Keratinocyte (primary cell): ENCODE data around the gene PCSK2. TPM values are rescaled to one million over a fixed set of nuclear protein-coding genes. Genes with fewer than 3 reads are reported as not detected.

ENCODE experiments used
- DNase-seq: peaks from one replicate; pipeline ENCODE4 v3.0.0-alpha.2; 2011; ENCODE audit warnings: low read depth, missing footprints, low spot score
- FAIRE-seq: peaks from 2 replicates; lab custom pipeline; 2011; peaks lifted over from hg19 to GRCh38; lab: Jason Lieb, UNC
- H2AFZ ChIP-seq: 2 replicates; pipeline ENCODE4 v1.6.0; 2012; ENCODE audit warnings: low read length, control low read depth, inconsistent platforms; ENCODE audit not compliant: control insufficient read depth
- H3K27ac ChIP-seq: 2 replicates; pipeline ENCODE4 v1.5.1; 2011; ENCODE audit warnings: low read length; ENCODE audit not compliant: control insufficient read depth, insufficient read depth
- H3K27me3 ChIP-seq: 3 replicates; pipeline ENCODE4 v1.6.0; 2011; ENCODE audit warnings: low read length; ENCODE audit not compliant: control insufficient read depth, insufficient read depth; ENCODE audit errors: extremely low read depth
- H3K36me3 ChIP-seq, 2 experiments: 2 replicates in 1 of 2; 3 replicates in 1 of 2; pipeline ENCODE4 v1.5.1; 2011; ENCODE audit warnings: low read length in 2 of 2, mild to moderate bottlenecking in 1 of 2; ENCODE audit not compliant: control insufficient read depth in 2 of 2, insufficient read depth in 2 of 2; ENCODE audit errors: extremely low read depth in 1 of 2
- H3K4me1 ChIP-seq: 3 replicates; pipeline ENCODE4 v1.5.1; 2011; ENCODE audit warnings: low read length; ENCODE audit not compliant: control insufficient read depth, insufficient read depth; ENCODE audit errors: extremely low read depth
- H3K4me2 ChIP-seq: 3 replicates; pipeline ENCODE4 v1.6.0; 2011; ENCODE audit warnings: low read depth, low read length; ENCODE audit not compliant: control insufficient read depth, insufficient read depth; ENCODE audit errors: extremely low read depth
- H3K4me3 ChIP-seq, 3 experiments: fragments of 200-600 bp in 1 of 3; sonication (generic) in 1 of 3; 2 replicates in 2 of 3; 3 replicates in 1 of 3; pipeline ENCODE4 v1.5.1; 2011 to 2016; ENCODE audit warnings: low read length in 3 of 3, mild to moderate bottlenecking in 3 of 3, control low read depth in 2 of 3, inconsistent platforms in 1 of 3, low read depth in 1 of 3, mixed read lengths in 1 of 3, mixed run types in 1 of 3, moderate library complexity in 1 of 3; ENCODE audit not compliant: control insufficient read depth in 2 of 3, insufficient read depth in 2 of 3; ENCODE audit errors: extremely low read depth in 1 of 3
- H3K79me2 ChIP-seq: 2 replicates; pipeline ENCODE4 v1.6.0; 2012; ENCODE audit warnings: low read length; ENCODE audit not compliant: control insufficient read depth, insufficient read depth
- H3K9ac ChIP-seq: 3 replicates; pipeline ENCODE4 v1.6.0; 2011; ENCODE audit warnings: low read length; ENCODE audit not compliant: control insufficient read depth, insufficient read depth; ENCODE audit errors: extremely low read depth
- H3K9me1 ChIP-seq: 3 replicates; pipeline ENCODE4 v1.6.0; 2011; ENCODE audit warnings: low read length; ENCODE audit not compliant: control insufficient read depth, insufficient read depth; ENCODE audit errors: extremely low read depth
- H3K9me3 ChIP-seq: 2 replicates; pipeline ENCODE4 v1.5.1; 2012; ENCODE audit warnings: low read depth, low read length; ENCODE audit not compliant: control insufficient read depth
- H4K20me1 ChIP-seq: 3 replicates; pipeline ENCODE4 v1.6.0; 2011; ENCODE audit warnings: low read length; ENCODE audit not compliant: control insufficient read depth, insufficient read depth; ENCODE audit errors: extremely low read depth
- EZH2 ChIP-seq: IDR thresholded peaks from one replicate; pipeline ENCODE4 v1.6.1; 2012; ENCODE audit warnings: inconsistent platforms, mild to moderate bottlenecking, low read length, moderate library complexity
- dilution Hi-C: fragments of 300-500 bp; cut with MboI; formaldehyde crosslinking; loops from one replicate; pipeline ENCODE4 v1.7.0; 2020; ENCODE audit warnings: low sequenced_read_pairs; ENCODE audit not compliant: extremely low pct_ligation_motif_present
- polyA plus RNA-seq, 5 experiments: library from polyadenylated mRNA; depleted of rRNA in 3 of 5; stranded (reverse) in 3 of 5; stranded (forward) in 1 of 5; unstranded in 1 of 5; fragments of >200 nt; gene quantifications; 1 replicate in 1 of 5; 2 replicates in 3 of 5; 3 replicates in 1 of 5; pipeline versions ENCODE4 v1.2.1 to v1.2.3, GENCODE V29; 2011 to 2012; ENCODE audit warnings: missing spikeins in 2 of 5, low read depth in 1 of 5, low replicate concordance in 1 of 5
- TF ChIP-seq, protein P1 (sequence below), 3 experiments: IDR thresholded peaks in 1 of 3; conservative IDR thresholded peaks in 1 of 3; optimal IDR thresholded peaks in 1 of 3; 2 replicates in 2 of 3; 3 replicates in 1 of 3; pipeline versions ENCODE3 to v1.5.1; 2011; ENCODE audit warnings: low read length in 3 of 3, mild to moderate bottlenecking in 3 of 3, moderate library complexity in 2 of 3, control low read depth in 1 of 3, inconsistent platforms in 1 of 3; ENCODE audit not compliant: insufficient read depth in 2 of 3; ENCODE audit errors: extremely low read depth in 1 of 3

Gene PCSK2
- polyA plus RNA-seq, 1 donor (not counting 4 experiments of a cell fraction or from before 2014, with no cell fraction given): not detected

DNA sequence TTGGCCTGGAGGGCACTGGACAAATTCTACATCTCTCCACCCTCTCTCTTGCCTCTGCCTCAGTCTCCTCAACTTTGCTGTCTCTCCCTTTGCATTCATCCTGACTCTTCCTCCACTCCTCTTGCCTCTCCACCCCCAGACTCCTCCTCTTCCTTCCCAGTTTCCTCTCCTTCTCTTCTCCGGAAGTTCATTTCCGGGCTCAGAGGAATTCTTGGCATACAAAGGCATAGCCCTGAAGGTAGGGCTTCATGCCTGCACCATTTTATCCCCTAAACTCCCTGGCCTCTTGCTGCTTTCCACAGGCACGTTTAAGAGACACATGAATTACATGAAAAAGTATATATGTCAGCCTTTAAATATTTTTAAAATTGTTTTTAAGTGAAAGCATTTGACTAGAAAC is 293.7 kb downstream of the PCSK2 start:
- Histone ChIP-seq H4K20me1 (no peaks in the 10 kb centered on the region), H3K4me2 (peak overlapping the region; percentile 2), H3K79me2 (no peaks in the 10 kb centered on the region), H3K9ac (no peak overlapping the region), H3K9me3 (no peaks in the 10 kb centered on the region), H2AFZ (peak overlapping the region; percentile 56), H3K27me3 (no peaks in the 10 kb centered on the region), H3K36me3 (no peaks in the 10 kb centered on the region), H3K4me1 (peaks cover 6% of the 10 kb centered on the region), H3K4me3 (no peak overlapping the region), H3K9me1 (no peaks in the 10 kb centered on the region), H3K27ac (no peak overlapping the region)
- FAIRE-seq: no peak
- dilution Hi-C loops: no loop called here
- TF ChIP-seq, protein P1, sequence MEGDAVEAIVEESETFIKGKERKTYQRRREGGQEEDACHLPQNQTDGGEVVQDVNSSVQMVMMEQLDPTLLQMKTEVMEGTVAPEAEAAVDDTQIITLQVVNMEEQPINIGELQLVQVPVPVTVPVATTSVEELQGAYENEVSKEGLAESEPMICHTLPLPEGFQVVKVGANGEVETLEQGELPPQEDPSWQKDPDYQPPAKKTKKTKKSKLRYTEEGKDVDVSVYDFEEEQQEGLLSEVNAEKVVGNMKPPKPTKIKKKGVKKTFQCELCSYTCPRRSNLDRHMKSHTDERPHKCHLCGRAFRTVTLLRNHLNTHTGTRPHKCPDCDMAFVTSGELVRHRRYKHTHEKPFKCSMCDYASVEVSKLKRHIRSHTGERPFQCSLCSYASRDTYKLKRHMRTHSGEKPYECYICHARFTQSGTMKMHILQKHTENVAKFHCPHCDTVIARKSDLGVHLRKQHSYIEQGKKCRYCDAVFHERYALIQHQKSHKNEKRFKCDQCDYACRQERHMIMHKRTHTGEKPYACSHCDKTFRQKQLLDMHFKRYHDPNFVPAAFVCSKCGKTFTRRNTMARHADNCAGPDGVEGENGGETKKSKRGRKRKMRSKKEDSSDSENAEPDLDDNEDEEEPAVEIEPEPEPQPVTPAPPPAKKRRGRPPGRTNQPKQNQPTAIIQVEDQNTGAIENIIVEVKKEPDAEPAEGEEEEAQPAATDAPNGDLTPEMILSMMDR (optimal IDR thresholded peaks at IDR 0.05 in 1 of 3, IDR thresholded peaks at IDR 0.05 in 1 of 3, conservative IDR thresholded peaks at IDR 0.05 in 1 of 3; ENCODE audit: extremely low read depth in 1 of 3, insufficient read depth in 2 of 3, low read length in 3 of 3): no peak
- no peak for TF ChIP-seq EZH2
- DNase-seq: no peak

DNA sequence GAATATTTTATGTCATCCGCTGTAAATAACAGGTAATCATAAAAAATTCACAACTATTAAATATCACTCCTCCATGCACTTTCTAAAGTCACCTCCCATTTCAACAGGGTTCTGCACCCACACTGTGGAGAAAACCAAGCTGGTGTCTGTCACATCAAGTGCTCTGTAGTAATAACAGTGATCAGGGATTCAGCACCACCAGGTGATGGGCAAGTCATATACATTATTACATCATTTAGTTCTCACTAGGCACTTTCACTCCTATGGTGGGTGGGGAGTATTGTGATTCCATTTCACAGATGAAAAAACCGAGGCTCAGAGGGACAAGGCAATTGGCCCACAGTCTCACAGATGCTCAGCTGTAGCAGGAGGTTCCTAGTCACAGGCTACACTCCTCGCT is 295.7 kb downstream of the PCSK2 start:
- TF ChIP-seq, protein P1 (optimal IDR thresholded peaks at IDR 0.05 in 1 of 3, IDR thresholded peaks at IDR 0.05 in 1 of 3, conservative IDR thresholded peaks at IDR 0.05 in 1 of 3; ENCODE audit: extremely low read depth in 1 of 3, insufficient read depth in 2 of 3, low read length in 3 of 3): no peak
- TF ChIP-seq EZH2: no peak
- H3K9me3 ChIP-seq: no peaks in the 10 kb centered on the region
- H3K27me3 ChIP-seq: no peaks in the 10 kb centered on the region
- no peak overlapping the region for H3K4me3 ChIP-seq
- no peak overlapping the region for H2AFZ ChIP-seq
- dilution Hi-C loops: no loop called here
- no peaks in the 10 kb centered on the region for H4K20me1 ChIP-seq
- no peaks in the 10 kb centered on the region for H3K36me3 ChIP-seq
- H3K9ac ChIP-seq: no peak overlapping the region
- H3K9me1 ChIP-seq: no peaks in the 10 kb centered on the region
- no peak for FAIRE-seq
- no peak overlapping the region for H3K4me2 ChIP-seq
- H3K27ac ChIP-seq: no peak overlapping the region
- H3K4me1 ChIP-seq: peaks cover 6% of the 10 kb centered on the region
- DNase-seq: no peak
- H3K79me2 ChIP-seq: no peaks in the 10 kb centered on the region
